HG03520 (cell line): ENCODE results near the gene ARHGAP15.

Experiments
- ATAC-seq: cut with Tn5 transposase; IDR thresholded peaks from one replicate; pipeline ENCODE4 v1.9.1; 2021; ENCODE audit warnings: mild to moderate bottlenecking, moderate library complexity; ENCODE audit not compliant: unreplicated experiment

ARHGAP15 gene

DNA sequence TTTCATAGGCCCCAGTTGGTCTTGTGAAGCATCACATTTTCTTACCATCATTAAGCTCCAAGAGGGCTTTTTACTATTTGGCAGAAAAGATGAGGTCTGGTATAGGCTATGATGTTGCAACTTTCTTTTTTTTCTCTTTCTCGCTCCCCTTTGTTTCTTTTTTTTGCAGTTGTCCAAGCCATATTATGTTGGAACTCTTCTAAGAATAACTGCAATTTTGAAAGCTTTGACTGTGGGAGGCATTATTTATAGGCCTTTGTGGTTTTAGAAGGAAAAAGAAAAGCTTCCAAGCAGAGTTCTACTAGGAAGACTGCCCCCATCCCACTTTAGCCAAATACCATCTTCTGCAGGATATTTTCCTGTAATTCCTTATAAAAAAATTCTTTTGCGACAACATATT, 571.6 kb downstream of the ARHGAP15 start:
- no peak for ATAC-seq

DNA sequence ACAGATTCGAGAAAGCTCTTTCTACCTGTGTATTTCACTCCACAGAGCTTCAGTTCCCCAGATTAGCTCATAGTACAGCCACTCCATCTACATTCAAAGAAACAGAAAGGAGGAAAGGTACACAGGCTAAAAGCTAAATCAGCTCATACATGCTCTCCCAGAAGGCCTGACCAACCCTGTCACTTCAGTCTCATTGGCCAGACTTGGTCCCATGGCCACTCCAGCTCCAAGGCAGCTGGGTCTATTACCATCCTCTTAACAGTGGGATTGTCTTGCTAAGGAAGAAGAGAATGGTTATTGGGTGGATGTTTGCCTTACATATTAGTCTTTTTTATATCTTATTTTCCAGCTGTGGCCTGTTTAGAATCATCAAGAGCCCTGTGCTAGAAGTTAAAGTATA, 572.6 kb downstream of the ARHGAP15 start:
- ATAC-seq, result no peak

DNA sequence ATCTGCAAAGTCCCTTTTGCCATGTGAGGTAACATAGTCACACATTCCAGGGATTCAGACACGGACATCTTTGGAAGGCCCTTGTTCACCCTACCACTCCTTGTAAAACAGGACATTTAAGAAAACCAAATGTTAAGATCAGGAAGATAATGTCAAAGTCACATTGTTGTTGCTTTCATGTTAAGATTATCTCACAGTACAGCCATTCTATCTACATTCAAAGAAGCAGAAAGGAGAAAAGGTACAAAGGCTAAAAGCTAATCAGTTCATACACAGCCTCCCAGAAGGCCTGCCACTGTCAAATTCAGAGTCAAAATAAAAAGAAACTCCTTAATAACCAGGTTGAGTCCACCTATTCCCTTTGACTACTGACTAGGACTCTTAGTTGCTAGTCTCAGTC, 573.7 kb downstream of the ARHGAP15 start:
- ATAC-seq, result no peak

DNA sequence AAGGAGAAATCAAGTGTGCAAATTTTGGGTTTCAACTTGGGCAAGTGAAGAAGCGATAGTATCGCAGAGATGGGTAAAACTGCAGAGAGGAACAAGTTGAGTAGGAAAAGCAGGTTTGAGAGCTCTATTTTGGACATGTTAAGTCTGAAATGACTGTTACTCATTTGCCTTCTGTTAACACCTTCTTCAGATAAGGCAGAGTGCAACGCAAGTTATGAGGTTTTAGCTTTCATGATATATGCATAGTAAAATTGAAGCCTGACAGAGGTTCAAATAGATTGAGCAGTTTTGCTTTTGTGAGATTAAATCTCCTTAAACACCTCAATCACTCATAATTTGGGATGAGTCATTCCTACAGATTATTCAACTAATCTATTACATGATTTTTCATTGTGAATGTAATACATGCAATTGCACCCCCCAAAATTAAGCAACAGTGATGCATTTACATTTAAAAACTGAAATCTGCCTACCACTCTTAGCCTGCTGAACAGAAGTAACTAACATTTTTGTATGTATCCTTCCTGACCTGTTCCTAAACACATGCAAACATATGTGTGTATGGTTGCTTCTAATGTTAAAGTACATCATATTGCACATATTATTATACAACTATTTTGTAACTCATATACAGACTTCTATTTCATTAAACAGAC, 575.4 kb downstream of the ARHGAP15 start:
- peak; percentile 77 for ATAC-seq

DNA sequence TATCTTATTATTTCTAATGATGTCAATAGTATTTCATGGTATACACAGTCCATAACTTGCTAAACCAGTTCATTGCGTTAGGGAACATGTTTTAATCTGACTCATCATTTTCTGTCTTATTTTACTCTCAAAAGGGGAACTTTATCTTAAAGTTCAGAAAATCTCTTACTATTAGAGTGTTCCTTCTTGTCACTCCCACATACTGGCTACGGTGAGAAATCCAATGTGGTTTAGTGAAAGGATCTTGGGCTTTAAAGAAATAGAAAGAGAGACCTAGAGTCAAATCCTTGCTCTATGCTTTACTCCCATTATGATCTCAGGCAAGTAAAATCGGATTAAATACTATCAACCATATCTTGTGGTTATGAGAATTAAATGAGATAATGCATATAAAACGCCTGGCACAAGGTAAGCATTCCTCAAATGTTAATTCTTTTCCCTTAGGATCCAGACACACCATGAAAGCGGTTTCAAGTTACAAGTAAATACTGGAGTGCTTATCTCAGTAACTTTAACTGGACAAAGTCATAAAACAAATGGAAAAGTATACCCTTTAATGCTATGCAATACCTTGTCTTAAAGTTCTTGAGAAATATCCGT, 576.0 kb downstream of the ARHGAP15 start:
- ATAC-seq, result no peak

DNA sequence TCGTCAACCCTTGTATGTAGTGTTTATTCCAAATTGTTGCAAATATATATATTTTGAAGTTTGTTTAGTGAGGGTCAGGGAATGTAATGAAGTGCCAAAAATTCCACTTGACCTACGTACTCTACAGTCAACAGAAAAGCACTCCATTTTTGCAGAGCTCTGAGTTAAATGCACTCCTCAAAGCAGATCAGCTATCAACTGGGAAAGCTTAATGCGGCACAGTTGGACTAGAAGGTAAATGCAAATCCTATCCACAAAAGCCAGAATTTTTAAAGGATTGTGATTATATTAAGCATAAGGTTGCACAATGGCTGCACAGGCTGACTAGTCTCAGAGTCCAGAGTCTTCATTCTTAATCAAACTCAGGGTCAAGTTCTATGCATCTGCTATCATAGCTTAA, 577.1 kb downstream of the ARHGAP15 start:
- no peak for ATAC-seq

DNA sequence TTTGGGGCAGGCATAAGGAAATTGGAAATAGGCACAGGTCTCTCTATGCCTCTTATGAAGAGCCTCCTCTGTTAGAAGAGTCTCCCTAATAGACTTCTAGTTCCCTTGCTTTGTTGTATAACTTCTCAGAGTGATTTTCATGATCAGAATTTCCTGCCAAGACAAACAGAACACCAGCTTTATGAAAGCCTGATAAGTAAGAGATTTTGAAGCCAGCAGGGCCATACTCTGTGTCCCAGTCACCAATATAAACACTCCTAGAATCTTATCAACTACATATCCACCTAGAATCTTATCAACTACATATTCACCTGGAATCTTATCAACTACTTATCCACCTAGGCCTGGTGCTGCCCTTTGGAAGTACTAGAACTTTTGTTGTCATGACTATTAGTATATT, 579.5 kb downstream of the ARHGAP15 start:
- ATAC-seq, result no peak

DNA sequence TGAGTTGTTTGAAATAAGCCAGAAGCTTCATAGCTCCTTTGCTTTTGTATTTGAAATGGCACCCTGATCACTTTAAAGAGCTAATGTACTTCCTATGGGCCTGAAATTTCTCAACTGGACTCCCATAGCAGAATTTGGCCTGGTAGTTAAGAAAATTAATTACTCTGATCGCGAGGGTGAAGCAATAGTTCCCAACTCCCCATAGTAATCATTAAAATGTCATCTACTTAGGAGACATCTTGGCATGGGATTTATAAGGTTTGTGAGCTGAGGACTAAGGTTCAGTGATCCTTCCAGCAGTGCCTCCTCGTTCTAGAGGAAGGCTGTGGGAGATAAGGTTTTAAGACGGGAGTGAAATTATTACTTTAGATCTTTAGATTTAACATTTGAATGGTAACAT, 581.0 kb downstream of the ARHGAP15 start:
- no peak for ATAC-seq

DNA sequence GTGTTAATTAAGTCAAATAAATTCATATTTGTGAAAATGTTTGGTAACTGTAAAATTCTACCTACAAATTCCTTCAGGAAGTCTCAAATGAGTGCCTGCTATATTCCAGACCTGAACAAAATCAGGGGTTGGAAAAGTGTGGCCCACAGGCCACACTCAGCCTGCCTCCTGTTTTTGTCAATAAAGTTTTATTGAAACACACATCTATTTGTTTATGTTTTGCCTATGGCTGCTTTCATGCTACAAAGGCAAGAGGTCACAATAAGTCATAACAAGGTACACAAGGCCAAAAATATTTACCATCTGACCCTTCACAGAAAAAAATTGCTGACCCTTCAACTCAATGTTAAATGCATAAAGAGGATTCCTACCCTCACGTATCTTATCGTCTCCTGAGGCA, 581.7 kb downstream of the ARHGAP15 start:
- ATAC-seq, result no peak

DNA sequence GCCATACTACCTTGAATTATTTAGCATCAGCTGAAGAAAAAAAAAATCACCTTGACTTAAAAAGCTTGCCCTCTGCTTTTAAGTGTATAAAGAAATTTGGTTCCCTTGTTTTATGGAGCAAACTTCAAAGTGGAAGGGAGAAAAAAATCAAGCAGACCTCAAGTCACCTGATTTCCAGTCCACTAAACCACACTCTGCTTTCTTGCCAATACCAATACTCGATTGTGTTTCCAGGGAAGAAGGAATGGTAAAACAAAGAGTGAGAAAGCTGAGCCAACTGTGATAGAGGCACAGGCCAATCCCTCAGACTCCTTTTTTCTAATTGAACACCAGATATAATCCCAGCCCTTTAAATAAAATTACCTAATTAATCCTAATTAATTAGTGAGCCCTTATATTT, 587.3 kb downstream of the ARHGAP15 start:
- ATAC-seq, result no peak

DNA sequence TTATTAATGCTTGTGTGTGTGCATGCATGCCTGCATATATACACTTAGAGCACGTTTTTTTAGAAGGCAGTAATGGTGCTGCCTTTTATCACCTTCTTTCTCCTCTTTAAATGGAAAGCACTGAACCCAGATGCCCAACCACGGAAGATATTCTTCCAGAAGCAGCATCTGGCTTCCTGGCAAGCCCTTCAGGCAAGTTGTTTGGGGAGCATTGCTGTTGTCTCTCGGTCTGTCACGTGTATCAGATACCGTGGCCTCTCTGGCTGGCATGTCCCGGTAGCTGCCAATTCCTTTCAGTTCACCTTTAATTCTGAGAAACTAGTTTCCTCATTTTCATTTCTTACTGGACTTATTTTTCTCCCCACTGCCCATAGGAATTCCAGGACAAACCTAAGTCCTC, 587.8 kb downstream of the ARHGAP15 start:
- no peak for ATAC-seq

DNA sequence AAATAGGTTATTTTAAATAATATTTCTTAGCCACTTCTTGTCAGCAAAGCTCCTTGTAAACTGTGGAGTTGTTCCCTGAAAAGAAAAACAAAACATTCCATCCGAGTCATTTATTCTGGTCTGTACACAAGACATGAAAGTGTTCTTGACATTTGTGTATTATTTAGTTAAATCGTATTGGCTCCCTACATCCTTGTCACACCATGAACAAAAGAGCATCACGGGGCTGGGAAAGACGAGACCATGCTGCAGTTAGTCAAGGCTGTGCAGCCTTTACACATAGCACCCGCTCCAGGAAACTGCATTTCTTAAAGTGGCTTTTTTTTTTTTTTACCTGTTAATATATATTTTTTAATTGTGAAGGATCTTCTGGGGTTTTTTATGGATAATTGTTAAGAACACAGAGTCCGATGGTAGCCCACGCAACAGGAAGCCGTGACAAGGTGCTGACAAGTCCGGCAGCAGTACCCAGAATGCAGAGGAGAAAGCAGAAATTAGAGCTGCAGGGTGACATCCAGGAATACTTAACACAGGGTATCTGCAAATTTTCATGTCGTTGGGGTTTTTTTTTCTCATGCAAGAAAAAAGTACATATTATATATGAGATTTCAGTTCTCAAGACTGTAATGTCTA, 588.4 kb downstream of the ARHGAP15 start:
- ATAC-seq, result no peak

DNA sequence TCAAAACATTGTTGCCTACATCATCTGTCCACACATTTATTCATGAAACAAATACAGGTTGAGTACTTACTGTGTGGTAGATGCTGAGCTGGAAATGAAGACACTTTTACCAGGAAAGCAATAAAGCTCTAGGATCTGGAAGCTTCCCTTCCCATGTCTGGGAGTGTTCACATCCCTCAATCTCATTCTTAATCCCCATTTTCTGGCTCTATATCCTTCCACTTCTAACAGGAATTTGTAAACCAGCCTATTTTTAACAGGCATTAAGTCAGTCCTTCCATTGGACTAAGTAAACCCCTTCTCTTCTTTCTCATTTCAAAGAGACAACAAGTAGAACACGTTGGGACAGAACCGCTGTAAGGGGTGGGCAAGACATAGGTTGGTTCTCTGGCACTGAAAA, 589.5 kb downstream of the ARHGAP15 start:
- no peak for ATAC-seq

DNA sequence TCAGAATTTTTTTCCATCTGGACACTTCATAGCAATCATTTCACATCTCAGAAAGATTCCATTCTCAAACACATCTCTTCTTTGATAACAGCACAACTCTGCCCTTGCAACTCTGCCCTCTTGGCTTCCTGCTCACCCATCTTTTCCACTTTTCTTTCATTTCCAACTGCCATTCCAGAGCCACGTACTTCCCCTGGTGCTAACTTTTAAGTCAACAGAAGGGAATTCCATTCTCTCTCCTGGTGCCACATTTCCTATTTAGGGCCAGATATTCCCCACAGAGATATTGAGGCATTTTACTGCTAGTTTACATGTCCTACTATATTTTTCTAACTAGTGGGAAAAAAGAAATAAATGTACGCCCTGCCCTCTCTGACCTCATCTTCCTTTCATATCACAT, 590.2 kb downstream of the ARHGAP15 start:
- no peak for ATAC-seq

DNA sequence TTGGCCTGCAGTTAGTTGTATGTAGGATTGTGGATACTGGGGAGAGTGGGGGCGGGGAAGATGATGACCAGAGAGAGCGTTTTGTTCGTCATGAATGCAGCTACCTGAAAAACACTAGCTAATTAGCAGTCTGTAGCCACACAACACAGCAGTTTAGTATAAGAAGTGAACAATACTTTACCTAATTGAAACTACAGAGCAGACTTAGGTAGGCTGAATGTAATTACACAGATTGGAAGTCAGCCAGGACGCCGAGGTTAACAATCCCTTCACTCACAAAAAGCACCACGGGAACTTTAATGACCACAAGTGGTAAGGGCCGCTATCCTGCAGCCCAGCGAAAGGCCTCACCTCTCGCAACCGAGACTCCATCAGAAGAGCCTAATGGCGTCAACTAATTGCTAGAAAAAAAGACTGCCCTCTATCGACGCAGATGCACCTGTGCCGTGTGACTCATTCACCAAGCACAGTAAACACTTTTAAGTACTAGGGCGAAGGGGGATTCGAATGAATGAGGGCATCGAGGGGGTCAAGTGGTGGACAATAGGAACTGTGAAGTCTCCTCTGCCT, 591.0 kb downstream of the ARHGAP15 start:
- no peak for ATAC-seq

DNA sequence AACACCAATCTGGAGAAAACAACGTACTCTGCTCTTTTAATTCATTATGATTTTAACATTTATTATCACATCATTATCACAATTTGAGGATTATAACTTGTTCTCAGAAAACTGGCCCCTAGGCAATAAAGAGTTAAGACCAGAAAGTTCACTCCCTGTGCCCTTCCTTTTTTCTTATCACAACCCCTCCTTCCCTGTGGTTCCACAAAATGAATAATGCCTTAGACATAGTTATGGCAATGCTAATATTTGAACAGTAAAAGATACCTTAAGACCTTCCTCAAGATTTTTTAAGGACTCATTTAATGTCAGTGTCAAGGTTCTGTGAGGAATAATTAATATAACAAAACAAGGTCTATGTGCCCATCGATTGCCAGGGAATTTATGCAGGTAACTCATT, 596.2 kb downstream of the ARHGAP15 start:
- no peak for ATAC-seq

DNA sequence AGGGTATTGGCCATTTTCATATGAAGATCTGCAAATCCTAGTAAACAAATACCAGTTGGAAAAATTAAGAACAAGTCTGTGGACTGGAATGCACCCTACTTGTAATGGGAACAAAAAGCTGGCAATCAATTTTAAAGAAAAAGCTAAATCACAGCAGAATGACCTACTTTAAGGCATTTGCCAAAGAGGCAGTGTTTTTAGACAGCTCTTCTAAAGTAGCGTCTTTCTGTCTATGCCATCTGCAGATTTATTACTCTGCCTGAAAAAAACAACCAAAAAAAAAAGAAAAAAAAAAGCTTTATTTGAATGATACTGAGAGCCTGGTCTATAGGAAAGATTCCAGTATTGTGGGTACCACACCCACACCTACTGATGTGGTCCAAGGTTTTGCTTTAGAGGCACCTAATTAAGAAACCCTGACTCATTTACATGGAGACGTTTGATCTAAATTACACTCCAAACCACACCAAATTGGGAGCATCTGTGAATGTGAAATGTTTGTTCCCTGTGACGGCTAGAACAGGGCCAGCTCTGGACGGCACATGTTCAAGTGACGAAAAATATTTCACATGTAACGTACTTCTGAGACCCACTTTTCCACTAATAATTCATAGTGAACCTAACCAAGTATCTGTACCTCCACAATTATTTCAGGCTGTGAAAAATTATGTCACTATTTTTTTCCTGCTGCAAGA, 597.1 kb downstream of the ARHGAP15 start:
- no peak for ATAC-seq

DNA sequence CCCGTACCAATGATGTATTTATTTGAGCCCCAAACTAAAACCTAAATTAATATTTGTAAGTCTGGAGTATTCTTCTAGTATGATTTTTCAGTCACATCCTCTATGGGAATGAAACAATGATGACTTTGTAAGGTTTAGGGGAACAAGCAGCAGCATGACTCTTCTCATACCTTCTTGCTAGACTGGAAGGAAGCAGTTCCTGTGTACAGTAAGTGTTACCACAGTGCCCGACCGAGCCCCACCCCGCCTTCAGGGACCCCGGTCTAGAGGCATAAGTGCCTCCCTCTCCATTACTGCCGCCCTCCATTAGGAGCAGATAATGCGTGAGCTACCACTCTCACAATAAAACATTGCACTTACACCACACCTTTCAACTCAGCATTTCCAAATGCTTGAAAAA, 599.3 kb downstream of the ARHGAP15 start:
- no peak for ATAC-seq

DNA sequence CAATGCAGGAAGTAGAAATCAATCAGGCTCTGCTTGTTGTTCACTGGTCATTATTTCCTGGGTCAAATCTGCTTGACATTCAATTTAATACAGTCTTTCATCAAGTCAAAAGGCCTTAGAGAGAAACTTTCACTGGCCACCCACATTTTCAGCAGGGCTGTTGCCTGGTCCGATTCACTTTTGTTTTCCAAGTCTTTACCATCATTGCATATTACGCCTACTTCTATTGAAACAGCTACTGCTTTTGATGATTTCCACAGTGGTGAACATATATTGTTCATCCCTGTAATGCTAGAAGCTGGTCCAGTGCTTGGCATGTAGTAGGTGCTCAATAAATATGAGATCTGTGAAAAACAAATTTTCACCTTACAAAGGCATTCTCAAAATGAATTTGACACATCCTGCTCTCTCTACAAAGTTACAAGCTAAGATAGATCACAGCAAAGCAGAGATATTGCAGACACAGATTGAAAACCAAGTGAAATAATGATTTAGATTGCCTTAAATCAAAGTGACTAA, 600.1 kb downstream of the ARHGAP15 start:
- ATAC-seq, result no peak

DNA sequence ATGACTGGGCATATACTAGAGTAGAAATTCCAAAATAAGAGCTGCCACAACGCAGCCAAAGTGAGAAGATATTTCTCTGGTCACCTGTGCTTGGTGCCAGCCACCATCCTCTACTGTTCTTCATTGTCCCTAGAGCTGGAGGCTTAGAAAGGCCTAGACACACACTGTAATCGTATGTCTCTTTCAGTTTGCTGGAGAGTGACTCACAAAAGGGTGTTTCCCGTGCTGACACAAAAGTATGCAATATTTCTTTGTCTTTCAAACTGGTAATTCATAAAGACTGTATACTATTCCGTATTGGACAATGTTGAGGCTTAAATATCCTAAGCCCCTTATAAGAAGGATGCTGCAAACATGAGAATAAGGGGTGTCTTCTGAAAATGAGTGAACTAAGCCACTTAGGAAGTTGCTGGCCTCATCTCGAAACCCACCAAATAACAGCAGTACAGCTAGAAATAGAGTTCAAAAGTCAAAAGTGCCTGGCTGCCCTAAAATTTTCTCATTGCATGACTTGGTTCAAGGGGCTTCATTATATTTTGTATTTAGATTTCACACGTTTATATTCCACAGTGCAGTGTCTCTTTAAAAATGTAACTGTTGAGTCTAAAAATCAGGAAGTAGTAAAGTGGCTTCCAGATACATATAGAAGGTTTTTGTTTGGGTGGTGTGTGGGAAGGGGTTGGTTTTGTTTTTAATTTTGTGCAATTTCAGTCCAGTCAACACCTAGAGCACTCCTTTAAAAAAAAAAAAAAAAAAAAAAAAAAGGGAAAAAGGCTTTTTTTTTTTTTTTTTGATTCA, 601.1 kb downstream of the ARHGAP15 start:
- peak; percentile 90 for ATAC-seq

DNA sequence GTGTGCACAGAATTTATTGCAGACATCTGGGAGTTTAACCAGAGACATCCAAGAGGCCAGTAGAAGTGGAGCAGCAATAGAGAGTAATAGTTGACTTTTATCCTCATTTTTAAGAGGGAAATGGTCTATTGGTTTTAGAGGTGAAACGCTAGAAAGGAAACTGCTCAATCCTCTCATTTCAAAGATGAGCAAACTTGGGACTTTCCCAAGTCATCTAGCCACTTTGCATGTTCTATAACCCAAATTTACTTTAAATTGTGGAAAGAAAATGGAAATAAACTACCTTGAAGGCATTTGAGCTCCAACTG, 601.7 kb downstream of the ARHGAP15 start:
- peak; percentile 36 for ATAC-seq
